OCI-M2 (cell line): ENCODE results near the gene SGCA.

Experiments
- DNase-seq: peaks from one replicate; lab custom pipeline; 2025; ENCODE audit not compliant: unreplicated experiment; lab: John Stamatoyannopoulos, UW

SGCA gene

GRCh38 chr17:50134206-50135110 lies 31.3 kb upstream of the SGCA start:
- no peak for DNase-seq

- DNase-seq, result no peak
Observed at GRCh38 chr17:50135316-50136095, 30.3 kb upstream of the SGCA start.

GRCh38 chr17:50136096-50136687 lies 29.6 kb upstream of the SGCA start:
- no peak for DNase-seq

- DNase-seq, result no peak
Observed at GRCh38 chr17:50137042-50137441, 28.8 kb upstream of the SGCA start.

- DNase-seq, result no peak
Observed at GRCh38 chr17:50139185-50139783, 26.5 kb upstream of the SGCA start.

- DNase-seq, result no peak
Observed at GRCh38 chr17:50139950-50140885, 25.6 kb upstream of the SGCA start.

- DNase-seq, result no peak
Observed at GRCh38 chr17:50141026-50141744, 24.6 kb upstream of the SGCA start.

- no peak for DNase-seq
Observed at GRCh38 chr17:50141745-50142110, 24.1 kb upstream of the SGCA start.

GRCh38 chr17:50143461-50144176 lies 22.2 kb upstream of the SGCA start:
- DNase-seq, result no peak

GRCh38 chr17:50144355-50144754 lies 21.4 kb upstream of the SGCA start:
- DNase-seq, result no peak

GRCh38 chr17:50144845-50145531 lies 20.8 kb upstream of the SGCA start:
- DNase-seq, result no peak

GRCh38 chr17:50145532-50146229 lies 20.1 kb upstream of the SGCA start:
- no peak for DNase-seq

GRCh38 chr17:50146230-50146926 lies 19.4 kb upstream of the SGCA start:
- no peak for DNase-seq

GRCh38 chr17:50146927-50147665 lies 18.7 kb upstream of the SGCA start:
- DNase-seq, result no peak

- no peak for DNase-seq
Observed at GRCh38 chr17:50147841-50148225, 18.0 kb upstream of the SGCA start.

GRCh38 chr17:50148226-50149090 lies 17.3 kb upstream of the SGCA start:
- DNase-seq, result no peak
